ENCODE data around the gene YARS1.

Gene YARS1

DNA sequence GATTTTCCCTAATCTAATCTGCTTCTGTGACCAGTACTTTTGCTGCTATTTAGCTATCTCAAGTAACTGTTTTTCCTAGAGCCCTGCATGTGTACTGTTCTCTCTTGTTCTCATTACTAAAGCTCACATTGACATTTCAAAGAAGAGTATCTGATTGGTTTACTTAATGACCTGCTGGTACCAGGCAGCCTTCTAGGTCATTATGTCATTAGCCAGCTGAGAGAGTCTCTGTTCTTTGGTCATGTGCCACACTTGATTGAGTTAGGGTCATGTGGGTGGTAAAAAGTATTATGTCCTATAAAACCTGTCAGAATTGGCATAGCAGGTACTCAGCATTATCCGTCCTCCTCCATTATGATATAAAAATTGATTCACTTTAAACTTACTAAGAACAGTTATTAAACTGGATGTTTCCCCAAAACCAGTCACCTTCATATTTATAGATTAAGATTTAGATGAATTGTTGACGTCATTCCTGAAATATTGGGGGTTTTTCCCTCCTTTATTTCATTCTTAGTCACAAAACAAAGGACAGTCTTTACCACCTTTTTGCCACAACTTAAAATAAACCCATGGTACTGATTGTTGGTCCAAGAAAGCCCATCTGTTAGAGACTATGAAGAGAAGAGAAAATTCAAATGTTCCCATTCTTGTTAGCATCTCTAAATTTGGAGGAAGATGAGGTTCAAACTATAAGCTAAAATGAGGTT, 31.4 kb upstream of the YARS1 start:
- no peak overlapping the region for H3K9ac ChIP-seq (ENCODE audit: low read length)

DNA sequence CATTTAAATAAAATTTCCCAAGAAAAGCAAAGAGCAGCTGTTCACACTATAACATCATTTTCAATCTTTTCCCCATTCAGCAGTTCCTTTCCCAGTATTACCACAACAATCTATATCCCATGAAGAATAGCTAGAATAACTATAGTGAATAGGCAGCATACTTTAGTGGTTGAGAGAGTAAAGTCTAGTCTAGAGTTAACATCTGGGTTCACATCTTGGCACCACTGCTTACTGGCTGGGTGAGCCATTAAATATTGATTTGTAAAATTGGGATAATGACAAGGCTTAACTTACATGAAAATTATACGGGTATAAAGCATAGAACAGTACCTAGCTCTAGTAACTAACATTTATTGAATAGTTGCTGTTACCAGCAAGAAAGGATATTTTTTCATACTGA, 14.7 kb upstream of the YARS1 start:
- H3K27ac ChIP-seq (ENCODE audit: low read depth, low read length) = no peak overlapping the region
- H3K4me3 ChIP-seq (ENCODE audit: low read length) = no peak overlapping the region
- H3K36me3 ChIP-seq (ENCODE audit: control insufficient read depth, insufficient read depth, low read length) = peaks cover 12% of the 10 kb centered on the region
- no peaks in the 10 kb centered on the region for H3K4me1 ChIP-seq (ENCODE audit: control insufficient read depth, insufficient read depth, low read length)
- H3K9ac ChIP-seq (ENCODE audit: low read length) = no peak overlapping the region
- H3K27me3 ChIP-seq (ENCODE audit: control insufficient read depth, insufficient read depth, low read length) = no peaks in the 10 kb centered on the region

More for the DNA sequence above, 31.4 kb upstream of the YARS1 start:
- peaks cover 3% of the 10 kb centered on the region for H3K36me3 ChIP-seq (ENCODE audit: control insufficient read depth, insufficient read depth, low read length)
- no peak overlapping the region for H3K27ac ChIP-seq (ENCODE audit: low read depth, low read length)
- no peaks in the 10 kb centered on the region for H3K4me1 ChIP-seq (ENCODE audit: control insufficient read depth, insufficient read depth, low read length)
- no peaks in the 10 kb centered on the region for H3K27me3 ChIP-seq (ENCODE audit: control insufficient read depth, insufficient read depth, low read length)
- no peak overlapping the region for H3K4me3 ChIP-seq (ENCODE audit: low read length)

DNA sequence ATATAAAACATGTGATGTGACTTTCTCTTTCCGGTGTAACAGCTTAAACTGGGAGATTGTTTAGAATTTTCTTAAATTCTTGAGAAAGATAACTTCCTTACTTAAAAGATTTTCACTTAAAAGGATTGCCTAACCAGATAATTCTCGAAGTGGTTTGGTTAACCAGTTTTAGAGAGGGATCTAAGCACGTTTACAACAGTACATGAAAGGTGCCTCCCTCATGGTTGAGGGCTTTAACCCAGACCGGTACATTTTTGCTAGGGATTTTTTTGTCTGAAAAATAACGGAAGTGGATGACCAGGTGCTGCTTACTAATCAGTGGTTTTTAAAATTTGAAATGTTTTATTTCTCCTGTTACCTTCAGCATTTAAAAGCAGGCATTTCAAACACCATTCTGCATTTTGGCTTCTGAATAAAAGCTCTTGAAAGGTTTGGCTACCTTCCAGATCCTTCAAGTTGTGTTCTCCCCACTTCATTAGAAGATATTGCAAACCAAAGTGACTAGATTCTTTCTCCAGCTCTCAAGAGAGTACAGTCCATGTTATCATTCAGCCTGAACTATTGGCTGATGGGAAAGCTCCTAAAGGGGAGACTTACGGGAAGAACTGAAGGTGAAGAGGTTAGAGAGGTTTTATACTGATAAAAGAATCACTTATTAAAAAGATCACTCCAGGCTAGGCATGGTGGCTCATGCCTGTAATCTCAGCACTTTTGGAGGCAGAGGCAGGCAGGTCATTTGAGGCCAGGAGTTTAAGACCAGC, 13.1 kb upstream of the YARS1 start:
- Histone ChIP-seq H3K4me1 (ENCODE audit: control insufficient read depth, insufficient read depth, low read length) (no peaks in the 10 kb centered on the region), H3K9ac (ENCODE audit: low read length) (no peak overlapping the region), H3K36me3 (ENCODE audit: control insufficient read depth, insufficient read depth, low read length) (peaks cover 21% of the 10 kb centered on the region), H3K4me3 (ENCODE audit: low read length) (no peak overlapping the region), H3K27me3 (ENCODE audit: control insufficient read depth, insufficient read depth, low read length) (no peaks in the 10 kb centered on the region), H3K27ac (ENCODE audit: low read depth, low read length) (no peak overlapping the region)

DNA sequence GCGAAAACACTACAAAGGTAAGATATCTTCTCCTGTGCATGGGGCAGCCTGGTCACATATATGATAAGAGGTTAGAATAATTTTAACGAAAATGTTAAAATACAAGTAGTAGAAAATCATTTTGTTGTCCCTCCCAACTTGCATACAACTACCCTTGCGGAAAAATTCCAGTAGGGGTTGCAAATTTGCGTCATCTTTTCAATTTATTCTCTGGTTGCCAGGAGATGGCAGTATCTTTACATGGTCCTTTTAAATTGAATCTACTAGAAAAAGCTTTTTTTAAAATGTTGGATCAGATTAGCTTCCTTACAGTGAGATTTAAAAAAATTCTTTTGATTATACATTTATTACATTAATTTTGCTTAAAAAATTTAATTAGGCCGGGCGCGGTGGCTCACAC, 11.2 kb upstream of the YARS1 start:
- Histone ChIP-seq H3K9ac (ENCODE audit: low read length) (no peak overlapping the region), H3K36me3 (ENCODE audit: control insufficient read depth, insufficient read depth, low read length) (peaks cover 21% of the 10 kb centered on the region), H3K4me1 (ENCODE audit: control insufficient read depth, insufficient read depth, low read length) (no peaks in the 10 kb centered on the region), H3K27ac (ENCODE audit: low read depth, low read length) (no peak overlapping the region), H3K4me3 (ENCODE audit: low read length) (no peak overlapping the region), H3K27me3 (ENCODE audit: control insufficient read depth, insufficient read depth, low read length) (no peaks in the 10 kb centered on the region)

DNA sequence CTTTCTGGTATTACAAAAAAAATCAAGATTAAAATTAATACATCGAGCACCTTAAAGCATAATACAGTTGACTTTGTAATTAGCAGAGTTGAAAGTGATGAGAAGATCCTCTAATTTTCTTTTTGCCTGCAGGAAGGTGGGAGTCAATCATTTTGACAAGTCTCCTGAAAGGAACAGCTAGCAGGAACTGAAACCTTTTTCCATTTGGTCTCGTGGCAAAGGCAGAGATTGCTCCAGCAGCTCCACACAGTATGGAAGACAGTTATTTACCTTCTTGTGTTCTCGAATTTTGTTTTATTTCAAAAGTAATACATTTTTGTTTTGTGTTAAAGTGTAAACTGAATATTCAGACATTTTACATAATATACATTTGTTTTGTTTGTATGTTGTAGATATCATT, 8.0 kb upstream of the YARS1 start:
- H3K4me1 ChIP-seq (ENCODE audit: control insufficient read depth, insufficient read depth, low read length) = no peaks in the 10 kb centered on the region
- peaks cover 16% of the 10 kb centered on the region for H3K36me3 ChIP-seq (ENCODE audit: control insufficient read depth, insufficient read depth, low read length)
- H3K27me3 ChIP-seq (ENCODE audit: control insufficient read depth, insufficient read depth, low read length) = no peaks in the 10 kb centered on the region
- H3K9ac ChIP-seq (ENCODE audit: low read length) = no peak overlapping the region
- H3K4me3 ChIP-seq (ENCODE audit: low read length) = no peak overlapping the region
- no peak overlapping the region for H3K27ac ChIP-seq (ENCODE audit: low read depth, low read length)

DNA sequence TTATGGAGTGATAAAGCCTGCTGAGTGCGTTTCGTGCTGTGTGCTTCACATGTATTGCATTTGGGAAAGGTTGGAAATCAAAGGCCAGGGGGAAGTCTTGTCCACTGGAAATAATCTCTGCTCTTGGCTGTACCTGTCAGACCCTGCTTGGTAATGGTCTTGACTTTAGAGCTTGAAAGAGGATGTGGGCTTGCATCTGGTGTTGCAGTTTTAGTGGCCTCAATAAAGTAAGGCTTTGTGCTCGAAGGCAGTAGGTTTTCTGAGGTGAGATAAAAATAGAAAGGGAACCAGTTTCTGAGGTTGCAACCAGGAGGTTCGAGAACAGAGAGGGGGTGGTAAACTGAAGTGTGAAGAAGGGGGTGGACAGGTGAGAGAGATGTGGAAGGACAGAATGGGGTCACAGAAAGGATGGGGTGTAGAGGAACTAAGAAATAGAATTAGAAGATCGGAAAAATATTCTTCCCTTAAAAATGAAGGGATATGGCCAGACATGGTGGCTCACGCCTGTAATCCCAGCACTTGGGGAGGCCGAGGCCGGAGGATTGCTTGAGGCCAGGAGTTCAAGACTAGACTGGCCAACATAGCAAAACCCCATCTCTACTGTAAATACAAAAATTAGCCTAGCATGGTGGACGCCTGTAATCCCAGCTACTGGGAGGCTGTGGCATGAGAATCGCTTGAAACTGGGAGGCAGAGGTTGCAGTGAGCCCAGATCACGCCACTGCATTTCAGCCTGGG, 1.8 kb upstream of the YARS1 start:
- H3K27ac ChIP-seq (ENCODE audit: low read depth, low read length) = peak overlapping the region; percentile 98
- H3K4me3 ChIP-seq (ENCODE audit: low read length) = peak overlapping the region; percentile 96
- no peaks in the 10 kb centered on the region for H3K27me3 ChIP-seq (ENCODE audit: control insufficient read depth, insufficient read depth, low read length)
- peaks cover 10% of the 10 kb centered on the region for H3K4me1 ChIP-seq (ENCODE audit: control insufficient read depth, insufficient read depth, low read length)
- no peak overlapping the region for H3K9ac ChIP-seq (ENCODE audit: low read length)
- no peaks in the 10 kb centered on the region for H3K36me3 ChIP-seq (ENCODE audit: control insufficient read depth, insufficient read depth, low read length)

DNA sequence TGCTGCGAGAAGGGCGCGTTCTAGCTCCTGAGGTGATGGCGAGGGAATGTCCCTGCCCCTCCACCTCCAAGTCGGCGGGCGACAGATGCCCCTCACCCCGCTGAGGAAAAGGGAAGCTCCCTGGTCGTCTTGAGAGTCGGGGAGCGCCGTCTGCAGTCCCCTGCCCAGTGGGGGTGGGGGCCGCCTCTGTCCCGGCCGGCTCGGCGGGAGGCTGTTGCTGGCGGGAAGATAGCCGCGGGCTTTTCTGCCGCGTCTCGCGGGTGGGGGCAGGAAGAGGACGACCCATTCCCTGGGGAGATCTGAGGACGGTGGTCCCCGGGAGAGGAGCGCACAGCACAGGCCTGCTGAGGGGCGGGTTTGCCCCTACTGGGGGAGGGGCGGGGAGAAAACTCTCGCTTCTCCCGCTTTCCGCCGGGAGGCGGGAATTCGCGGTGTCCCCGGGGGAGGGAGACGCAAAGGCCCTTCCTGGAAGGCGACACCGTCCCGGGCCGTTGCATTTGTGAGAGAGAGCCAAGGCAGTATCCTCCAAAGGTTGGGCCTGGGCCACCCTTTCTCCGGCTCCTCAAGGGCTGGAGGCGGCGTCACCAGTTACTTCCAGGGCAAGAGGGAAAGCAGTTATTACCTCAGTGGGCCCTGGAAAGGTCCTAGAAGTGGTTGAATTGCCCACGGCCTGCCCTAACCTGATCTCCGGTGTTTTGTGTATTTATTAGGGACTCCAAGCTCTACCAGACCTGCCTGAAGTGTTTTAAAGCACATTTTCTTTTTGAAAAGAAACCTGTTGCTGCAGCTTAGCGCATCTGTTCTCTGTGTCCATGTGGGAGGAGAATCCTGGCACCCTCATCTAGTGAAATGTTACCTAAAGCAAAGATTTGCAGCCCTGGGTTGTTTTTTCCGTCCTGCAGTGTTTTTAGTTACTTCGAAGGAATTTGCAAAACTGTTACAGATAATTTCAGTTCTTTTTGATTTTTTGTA, 943 bp upstream of the YARS1 start:
- peak overlapping the region; percentile 89 for H3K9ac ChIP-seq (ENCODE audit: low read length)
- no peaks in the 10 kb centered on the region for H3K36me3 ChIP-seq (ENCODE audit: control insufficient read depth, insufficient read depth, low read length)
- peak overlapping the region; percentile 98 for H3K27ac ChIP-seq (ENCODE audit: low read depth, low read length)
- peaks cover 10% of the 10 kb centered on the region for H3K4me1 ChIP-seq (ENCODE audit: control insufficient read depth, insufficient read depth, low read length)
- H3K4me3 ChIP-seq (ENCODE audit: low read length) = peak overlapping the region; percentile 96
- no peaks in the 10 kb centered on the region for H3K27me3 ChIP-seq (ENCODE audit: control insufficient read depth, insufficient read depth, low read length)

DNA sequence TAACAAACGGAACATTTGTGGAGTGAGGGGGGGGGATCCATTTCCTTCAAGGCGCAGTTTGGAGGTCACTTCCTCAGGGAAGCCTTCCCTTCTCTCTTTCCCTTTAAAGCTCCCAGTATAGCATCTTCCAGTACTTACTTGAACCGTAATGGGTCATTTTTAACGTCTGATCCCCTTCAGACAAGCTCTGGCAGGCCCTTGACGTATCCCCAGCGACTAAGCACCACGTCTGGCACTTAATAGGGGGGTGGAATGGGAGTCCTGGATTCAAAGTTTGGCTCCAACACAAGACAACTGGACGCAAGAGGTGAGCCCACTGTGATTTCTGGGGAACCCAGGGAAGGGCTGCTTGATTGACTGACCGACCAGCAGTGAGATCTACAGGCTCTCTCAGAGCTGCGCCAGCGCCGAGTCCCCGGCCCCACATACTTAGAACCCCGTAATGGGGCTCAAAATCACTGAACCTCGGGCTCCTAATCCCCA, 441 bp downstream of the YARS1 start:
- H3K4me3 ChIP-seq (ENCODE audit: low read length) = peak overlapping the region; percentile 77
- H3K4me1 ChIP-seq (ENCODE audit: control insufficient read depth, insufficient read depth, low read length) = peaks cover 10% of the 10 kb centered on the region
- H3K27me3 ChIP-seq (ENCODE audit: control insufficient read depth, insufficient read depth, low read length) = no peaks in the 10 kb centered on the region
- no peaks in the 10 kb centered on the region for H3K36me3 ChIP-seq (ENCODE audit: control insufficient read depth, insufficient read depth, low read length)
- H3K9ac ChIP-seq (ENCODE audit: low read length) = peak overlapping the region; percentile 82
- H3K27ac ChIP-seq (ENCODE audit: low read depth, low read length) = peak overlapping the region; percentile 88

DNA sequence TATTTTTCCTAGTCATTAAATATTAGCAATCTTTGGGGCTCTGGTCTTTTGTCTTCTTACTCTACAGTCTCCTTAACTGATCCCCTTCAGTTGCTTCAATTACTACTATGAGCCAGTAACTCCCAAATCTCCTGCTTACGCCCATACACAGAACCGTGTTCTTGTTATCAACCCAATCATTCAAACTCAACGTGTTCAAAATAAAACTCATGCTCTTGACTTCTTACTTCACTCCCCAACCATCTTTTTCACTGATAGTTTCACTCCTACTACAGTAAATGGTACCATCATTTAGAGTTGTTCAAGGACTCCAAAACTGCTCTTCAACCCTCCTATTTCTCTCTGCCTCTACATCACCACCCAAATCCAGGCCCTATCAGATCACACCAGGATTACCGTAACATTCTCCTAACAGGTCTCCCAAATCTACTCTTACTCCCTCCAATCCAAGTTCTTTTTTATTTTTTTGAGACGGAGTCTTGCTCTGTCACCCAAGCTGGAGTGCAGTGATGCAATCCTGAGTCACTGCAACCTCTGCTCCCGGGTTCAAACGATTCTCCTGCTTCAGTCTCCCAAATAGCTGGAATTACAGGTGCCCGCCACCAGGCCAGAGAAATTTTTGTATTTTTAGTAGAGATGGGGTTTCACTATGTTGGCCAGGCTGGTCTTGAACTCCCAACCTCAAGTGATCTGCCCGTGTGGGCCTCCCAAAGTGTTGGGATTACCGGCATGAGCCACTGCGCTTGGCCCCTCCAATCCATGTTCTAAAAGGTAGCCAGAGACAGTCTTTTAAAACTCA, 3.0 kb downstream of the YARS1 start:
- H3K27ac ChIP-seq (ENCODE audit: low read depth, low read length) = no peak overlapping the region
- H3K4me3 ChIP-seq (ENCODE audit: low read length) = no peak overlapping the region
- peaks cover 10% of the 10 kb centered on the region for H3K4me1 ChIP-seq (ENCODE audit: control insufficient read depth, insufficient read depth, low read length)
- H3K36me3 ChIP-seq (ENCODE audit: control insufficient read depth, insufficient read depth, low read length) = no peaks in the 10 kb centered on the region
- no peaks in the 10 kb centered on the region for H3K27me3 ChIP-seq (ENCODE audit: control insufficient read depth, insufficient read depth, low read length)
- no peak overlapping the region for H3K9ac ChIP-seq (ENCODE audit: low read length)

DNA sequence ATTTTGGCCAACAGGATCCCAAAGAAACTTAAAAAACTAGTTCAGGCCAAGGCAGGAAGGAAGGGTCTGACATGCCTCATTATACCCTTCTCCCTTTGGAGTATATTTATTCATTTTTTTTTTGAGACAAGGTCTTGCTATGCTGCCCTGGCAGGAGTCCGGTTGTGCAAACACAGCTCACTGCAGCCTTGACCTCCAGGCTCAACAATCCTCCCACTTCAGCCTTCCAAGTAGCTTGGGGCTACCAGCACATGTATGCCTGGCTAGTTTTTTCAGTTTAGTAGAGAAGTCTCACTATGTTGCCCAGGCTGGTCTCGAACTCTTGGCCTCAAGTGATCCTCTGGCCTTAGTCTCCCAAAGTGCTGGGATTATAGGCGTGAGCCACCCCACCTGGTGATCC, 5.2 kb downstream of the YARS1 start:
- no peak overlapping the region for H3K27ac ChIP-seq (ENCODE audit: low read depth, low read length)
- H3K9ac ChIP-seq (ENCODE audit: low read length) = no peak overlapping the region
- H3K27me3 ChIP-seq (ENCODE audit: control insufficient read depth, insufficient read depth, low read length) = no peaks in the 10 kb centered on the region
- H3K4me1 ChIP-seq (ENCODE audit: control insufficient read depth, insufficient read depth, low read length) = peaks cover 4% of the 10 kb centered on the region
- H3K4me3 ChIP-seq (ENCODE audit: low read length) = no peak overlapping the region
- peaks cover 2% of the 10 kb centered on the region for H3K36me3 ChIP-seq (ENCODE audit: control insufficient read depth, insufficient read depth, low read length)

DNA sequence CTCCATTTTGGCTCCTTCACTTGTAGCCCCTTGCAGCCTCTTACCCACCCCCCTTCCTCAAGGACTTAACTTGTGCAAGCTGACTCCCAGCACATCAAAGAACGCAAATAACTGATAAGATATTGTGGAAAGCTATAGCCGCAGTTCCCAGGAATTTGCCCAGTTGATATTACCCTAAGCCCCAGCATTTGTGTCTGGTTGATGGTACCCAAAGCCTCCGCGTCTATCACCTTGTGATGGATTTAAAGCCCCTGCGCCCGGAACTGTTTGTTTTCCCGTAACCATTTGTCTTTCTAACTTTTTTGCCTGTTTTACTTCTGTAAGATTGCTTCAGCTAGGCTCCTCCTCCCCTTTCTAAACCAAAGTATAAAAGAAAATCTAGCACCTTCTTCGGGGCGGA, 5.9 kb downstream of the YARS1 start:
- Histone ChIP-seq H3K36me3 (ENCODE audit: control insufficient read depth, insufficient read depth, low read length) (peaks cover 7% of the 10 kb centered on the region), H3K9ac (ENCODE audit: low read length) (no peak overlapping the region), H3K4me3 (ENCODE audit: low read length) (no peak overlapping the region), H3K27me3 (ENCODE audit: control insufficient read depth, insufficient read depth, low read length) (no peaks in the 10 kb centered on the region), H3K4me1 (ENCODE audit: control insufficient read depth, insufficient read depth, low read length) (peaks cover 1% of the 10 kb centered on the region), H3K27ac (ENCODE audit: low read depth, low read length) (no peak overlapping the region)

Measured in rectal smooth muscle tissue (tissue), 1 donor.